Measurements from ENCODE around the gene SEMA4G.

The SEMA4G gene

GRCh38 chr10:100983868-100984671 lies 14.8 kb downstream of the SEMA4G start:
- no peak overlapping the region for H3K4me3 ChIP-seq (ENCODE audit: low read depth, low read length)
- TF ChIP-seq, protein P1, sequence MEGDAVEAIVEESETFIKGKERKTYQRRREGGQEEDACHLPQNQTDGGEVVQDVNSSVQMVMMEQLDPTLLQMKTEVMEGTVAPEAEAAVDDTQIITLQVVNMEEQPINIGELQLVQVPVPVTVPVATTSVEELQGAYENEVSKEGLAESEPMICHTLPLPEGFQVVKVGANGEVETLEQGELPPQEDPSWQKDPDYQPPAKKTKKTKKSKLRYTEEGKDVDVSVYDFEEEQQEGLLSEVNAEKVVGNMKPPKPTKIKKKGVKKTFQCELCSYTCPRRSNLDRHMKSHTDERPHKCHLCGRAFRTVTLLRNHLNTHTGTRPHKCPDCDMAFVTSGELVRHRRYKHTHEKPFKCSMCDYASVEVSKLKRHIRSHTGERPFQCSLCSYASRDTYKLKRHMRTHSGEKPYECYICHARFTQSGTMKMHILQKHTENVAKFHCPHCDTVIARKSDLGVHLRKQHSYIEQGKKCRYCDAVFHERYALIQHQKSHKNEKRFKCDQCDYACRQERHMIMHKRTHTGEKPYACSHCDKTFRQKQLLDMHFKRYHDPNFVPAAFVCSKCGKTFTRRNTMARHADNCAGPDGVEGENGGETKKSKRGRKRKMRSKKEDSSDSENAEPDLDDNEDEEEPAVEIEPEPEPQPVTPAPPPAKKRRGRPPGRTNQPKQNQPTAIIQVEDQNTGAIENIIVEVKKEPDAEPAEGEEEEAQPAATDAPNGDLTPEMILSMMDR (IDR thresholded peaks at IDR 0.05; ENCODE audit: low read depth, low read length) = no peak

GRCh38 chr10:100984672-100985177 lies 15.4 kb downstream of the SEMA4G start:
- H3K4me3 ChIP-seq (ENCODE audit: low read depth, low read length) = no peak overlapping the region
- TF ChIP-seq, protein P1 (IDR thresholded peaks at IDR 0.05; ENCODE audit: low read depth, low read length) = no peak

DNA sequence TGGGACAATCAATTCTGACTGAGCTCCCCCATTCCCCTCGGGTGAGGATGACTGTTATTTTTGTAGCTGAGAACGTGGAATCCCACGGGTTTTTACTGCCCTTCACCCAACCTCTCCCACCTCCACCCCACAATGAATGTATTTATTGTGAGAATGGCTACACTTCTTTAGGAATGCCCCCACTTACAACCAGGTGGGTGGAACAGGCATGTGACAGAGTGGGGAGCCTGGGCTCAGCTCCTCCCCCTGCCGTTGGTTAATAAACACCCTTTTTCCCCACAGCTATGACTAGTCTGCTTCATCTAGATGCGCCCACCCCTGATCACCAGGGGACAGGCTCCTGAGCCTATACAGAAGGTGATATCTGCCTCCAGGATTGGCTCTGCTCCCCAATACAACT lies 16.0 kb downstream of the SEMA4G start:
- no peak overlapping the region for H3K4me3 ChIP-seq (ENCODE audit: low read depth, low read length)
- TF ChIP-seq, protein P1 (IDR thresholded peaks at IDR 0.05; ENCODE audit: low read depth, low read length) = no peak

- H3K4me3 ChIP-seq (ENCODE audit: low read depth, low read length) = peak overlapping the region; percentile 94
- TF ChIP-seq, protein P1 (IDR thresholded peaks at IDR 0.05; ENCODE audit: low read depth, low read length) = no peak
Measured at GRCh38 chr10:100986623-100986951, 17.3 kb downstream of the SEMA4G start.

DNA sequence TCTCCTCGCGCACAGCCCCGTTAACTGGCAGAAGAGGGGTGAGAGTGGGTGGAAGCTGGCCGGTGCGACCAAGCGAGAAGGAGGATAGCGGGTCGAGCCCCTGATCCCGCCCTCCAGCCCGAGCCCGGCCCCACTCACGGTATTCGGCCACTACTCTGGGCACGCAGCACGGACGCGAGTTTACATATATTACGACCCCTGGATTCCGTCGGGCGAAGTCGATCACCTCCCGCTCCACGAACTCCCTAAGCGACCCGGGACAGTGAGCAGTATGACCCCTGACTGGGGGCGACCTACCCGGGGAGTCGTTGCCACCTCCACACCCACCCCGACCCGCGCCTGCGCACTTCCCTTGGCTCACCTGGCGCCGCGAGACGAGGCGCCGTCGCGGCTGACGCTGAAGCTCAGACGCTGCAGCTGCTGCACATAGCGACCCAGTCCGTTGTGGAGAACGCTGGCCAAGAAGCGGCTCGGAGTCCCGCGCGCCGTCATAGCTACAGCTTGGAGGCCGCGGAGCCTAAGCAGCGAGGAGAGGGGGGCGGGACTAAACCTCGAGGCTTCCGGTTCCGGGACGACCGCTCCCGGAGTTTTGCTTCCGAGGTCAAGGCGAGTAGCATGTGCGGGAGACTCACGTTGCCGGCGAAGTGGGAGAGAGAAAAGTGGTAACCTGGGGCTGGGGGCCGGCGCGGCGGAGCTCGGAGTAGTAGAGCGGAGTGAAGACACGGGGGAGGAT lies 17.8 kb downstream of the SEMA4G start, which contains the start of the genes MRPL43 and TWNK:
MRPL43 (minus strand) TSS at position 546 of the 733 bp plus-strand sequence; CDS start at position 492, 54 bp downstream.
TWNK (plus strand) TSS at position 592 of the 733 bp plus-strand sequence. CDS start 668 bp downstream, outside the sequence.
- TF ChIP-seq, protein P1 (IDR thresholded peaks at IDR 0.05; ENCODE audit: low read depth, low read length) = no peak
- peak within 1 kb of the TSS; percentile 94 for H3K4me3 ChIP-seq (ENCODE audit: low read depth, low read length)

- TF ChIP-seq, protein P1 (IDR thresholded peaks at IDR 0.05; ENCODE audit: low read depth, low read length) = no peak
- H3K4me3 ChIP-seq (ENCODE audit: low read depth, low read length) = peak overlapping the region; percentile 94
Measured at GRCh38 chr10:100987685-100988049, 18.4 kb downstream of the SEMA4G start.

DNA sequence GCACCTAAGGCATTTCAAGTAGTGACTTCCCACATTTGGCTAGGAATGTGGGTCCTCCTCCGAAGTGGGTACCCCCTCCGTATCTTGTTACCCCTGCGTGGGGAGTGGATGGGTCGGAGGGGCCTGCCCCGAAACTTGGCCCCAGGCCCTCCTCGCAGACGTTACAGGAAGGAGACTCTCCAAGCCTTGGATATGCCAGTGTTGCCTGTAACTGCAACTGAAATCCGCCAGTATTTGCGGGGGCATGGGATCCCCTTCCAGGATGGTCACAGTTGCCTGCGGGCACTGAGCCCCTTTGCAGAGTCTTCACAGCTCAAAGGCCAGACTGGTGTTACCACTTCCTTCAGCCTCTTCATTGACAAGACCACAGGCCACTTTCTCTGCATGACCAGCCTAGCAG lies 18.9 kb downstream of the SEMA4G start:
- TF ChIP-seq, protein P1 (IDR thresholded peaks at IDR 0.05; ENCODE audit: low read depth, low read length) = no peak
- H3K4me3 ChIP-seq (ENCODE audit: low read depth, low read length) = peak overlapping the region; percentile 94
